Measurements from ENCODE around the gene SDSL.

DNA sequence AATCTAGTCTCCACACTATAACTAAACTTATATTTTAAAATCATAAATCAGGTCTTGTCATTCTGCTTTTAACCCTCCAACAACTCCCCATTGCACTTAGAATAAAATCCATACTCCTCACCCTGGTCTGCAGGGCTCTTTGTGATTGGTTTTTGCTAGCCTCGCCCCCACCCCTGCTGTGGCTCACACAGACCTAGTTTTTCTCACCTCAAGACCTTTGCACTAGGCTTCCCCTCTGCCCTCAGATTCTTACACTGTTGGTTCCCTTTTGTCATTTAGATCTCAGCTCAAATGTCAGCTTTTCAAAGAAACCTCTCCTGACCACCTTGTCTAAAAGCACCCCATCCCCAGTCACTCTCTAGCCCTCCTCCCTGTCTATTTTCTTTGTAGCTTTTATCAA is 60.2 kb downstream of the SDSL start:
- TF ChIP-seq, protein P1, sequence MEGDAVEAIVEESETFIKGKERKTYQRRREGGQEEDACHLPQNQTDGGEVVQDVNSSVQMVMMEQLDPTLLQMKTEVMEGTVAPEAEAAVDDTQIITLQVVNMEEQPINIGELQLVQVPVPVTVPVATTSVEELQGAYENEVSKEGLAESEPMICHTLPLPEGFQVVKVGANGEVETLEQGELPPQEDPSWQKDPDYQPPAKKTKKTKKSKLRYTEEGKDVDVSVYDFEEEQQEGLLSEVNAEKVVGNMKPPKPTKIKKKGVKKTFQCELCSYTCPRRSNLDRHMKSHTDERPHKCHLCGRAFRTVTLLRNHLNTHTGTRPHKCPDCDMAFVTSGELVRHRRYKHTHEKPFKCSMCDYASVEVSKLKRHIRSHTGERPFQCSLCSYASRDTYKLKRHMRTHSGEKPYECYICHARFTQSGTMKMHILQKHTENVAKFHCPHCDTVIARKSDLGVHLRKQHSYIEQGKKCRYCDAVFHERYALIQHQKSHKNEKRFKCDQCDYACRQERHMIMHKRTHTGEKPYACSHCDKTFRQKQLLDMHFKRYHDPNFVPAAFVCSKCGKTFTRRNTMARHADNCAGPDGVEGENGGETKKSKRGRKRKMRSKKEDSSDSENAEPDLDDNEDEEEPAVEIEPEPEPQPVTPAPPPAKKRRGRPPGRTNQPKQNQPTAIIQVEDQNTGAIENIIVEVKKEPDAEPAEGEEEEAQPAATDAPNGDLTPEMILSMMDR (conservative IDR thresholded peaks at IDR 0.05; ENCODE audit: low read depth, low read length): no peak
- TF ChIP-seq POLR2A (IDR thresholded peaks at IDR 0.05; ENCODE audit: low read depth, low read length): no peak
